Type B pancreatic cell (in vitro differentiated cells): ENCODE results near the gene VNN1. TPM values are rescaled to one million over a fixed set of nuclear protein-coding genes. Genes with fewer than 3 reads are reported as not detected.

Source experiments
- DNase-seq: peaks from one replicate; pipeline ENCODE4 v3.0.0; 2021; ENCODE audit warnings: mixed read lengths; ENCODE audit not compliant: unreplicated experiment; ENCODE audit errors: extremely low spot score
- H3K27ac Mint-ChIP-seq: 2 replicates; pipeline ENCODE4 v1.8.0; 2021; ENCODE audit warnings: mild to moderate bottlenecking, mixed read lengths
- H3K27me3 Mint-ChIP-seq: 2 replicates; pipeline ENCODE4 v1.8.0; 2021; ENCODE audit warnings: mixed read lengths
- H3K36me3 Mint-ChIP-seq: 2 replicates; pipeline ENCODE4 v1.8.0; 2021; ENCODE audit warnings: mixed read lengths
- H3K4me1 Mint-ChIP-seq: one replicate; pipeline ENCODE4 v1.8.0; 2021; ENCODE audit warnings: mixed read lengths; ENCODE audit not compliant: unreplicated experiment
- H3K4me3 Mint-ChIP-seq: 2 replicates; pipeline ENCODE4 v1.8.0; 2021; ENCODE audit warnings: mild to moderate bottlenecking, mixed read lengths
- H3K9me3 Mint-ChIP-seq: 2 replicates; pipeline ENCODE4 v1.8.0; 2021; ENCODE audit warnings: mixed read lengths
- total RNA-seq: library from RNA; stranded (reverse); gene quantifications from 2 replicates; pipeline ENCODE4 v1.2.1, GENCODE V29; 2021; ENCODE audit warnings: low replicate concordance
- TF ChIP-seq, protein P1 (sequence below): fragments of 200-600 bp; sonication (generic); conservative IDR thresholded peaks from 2 replicates; pipeline ENCODE4 v1.5.0; 2021; ENCODE audit warnings: antibody characterized with exemption, mild to moderate bottlenecking

VNN1 gene
- total RNA-seq, 1 donor from 2014 or later = 1.3 TPM

- Mint-ChIP-seq H3K27ac (no peak overlapping the region), H3K36me3 (no peaks in the 10 kb centered on the region), H3K27me3 (no peaks in the 10 kb centered on the region), H3K9me3 (peaks cover 6% of the 10 kb centered on the region), H3K4me1 (no peaks in the 10 kb centered on the region), H3K4me3 (no peak overlapping the region)
- no peak for DNase-seq
- TF ChIP-seq, protein P1, sequence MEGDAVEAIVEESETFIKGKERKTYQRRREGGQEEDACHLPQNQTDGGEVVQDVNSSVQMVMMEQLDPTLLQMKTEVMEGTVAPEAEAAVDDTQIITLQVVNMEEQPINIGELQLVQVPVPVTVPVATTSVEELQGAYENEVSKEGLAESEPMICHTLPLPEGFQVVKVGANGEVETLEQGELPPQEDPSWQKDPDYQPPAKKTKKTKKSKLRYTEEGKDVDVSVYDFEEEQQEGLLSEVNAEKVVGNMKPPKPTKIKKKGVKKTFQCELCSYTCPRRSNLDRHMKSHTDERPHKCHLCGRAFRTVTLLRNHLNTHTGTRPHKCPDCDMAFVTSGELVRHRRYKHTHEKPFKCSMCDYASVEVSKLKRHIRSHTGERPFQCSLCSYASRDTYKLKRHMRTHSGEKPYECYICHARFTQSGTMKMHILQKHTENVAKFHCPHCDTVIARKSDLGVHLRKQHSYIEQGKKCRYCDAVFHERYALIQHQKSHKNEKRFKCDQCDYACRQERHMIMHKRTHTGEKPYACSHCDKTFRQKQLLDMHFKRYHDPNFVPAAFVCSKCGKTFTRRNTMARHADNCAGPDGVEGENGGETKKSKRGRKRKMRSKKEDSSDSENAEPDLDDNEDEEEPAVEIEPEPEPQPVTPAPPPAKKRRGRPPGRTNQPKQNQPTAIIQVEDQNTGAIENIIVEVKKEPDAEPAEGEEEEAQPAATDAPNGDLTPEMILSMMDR = no peak
These were observed 32.2 kb upstream of the VNN1 start for GRCh38 chr6:132746048-132746447.

DNA sequence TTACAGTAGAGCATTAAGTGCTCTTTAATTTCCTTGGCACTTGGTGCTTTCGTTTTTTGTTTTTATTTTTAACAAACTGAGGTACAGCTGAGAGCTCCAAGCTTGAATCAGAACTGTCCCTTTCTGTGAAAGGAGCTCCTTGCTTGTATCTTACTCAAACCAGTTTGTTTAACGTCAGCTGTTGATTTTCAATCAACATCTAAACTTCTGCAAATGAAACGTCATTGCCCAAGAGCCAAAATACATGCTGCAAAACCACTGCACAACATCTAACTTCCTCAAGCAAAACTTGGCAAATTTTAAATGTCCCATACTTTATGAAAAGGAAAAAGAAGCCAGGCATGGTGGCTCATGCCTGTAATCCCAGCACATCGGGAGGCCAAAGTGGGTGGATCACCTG lies 28.6 kb upstream of the VNN1 start:
- no peaks in the 10 kb centered on the region for H3K27me3 Mint-ChIP-seq
- TF ChIP-seq, protein P1 = no peak
- no peaks in the 10 kb centered on the region for H3K36me3 Mint-ChIP-seq
- no peak overlapping the region for H3K4me3 Mint-ChIP-seq
- H3K4me1 Mint-ChIP-seq = no peaks in the 10 kb centered on the region
- no peak for DNase-seq
- H3K27ac Mint-ChIP-seq = no peak overlapping the region
- peaks cover 11% of the 10 kb centered on the region for H3K9me3 Mint-ChIP-seq

DNA sequence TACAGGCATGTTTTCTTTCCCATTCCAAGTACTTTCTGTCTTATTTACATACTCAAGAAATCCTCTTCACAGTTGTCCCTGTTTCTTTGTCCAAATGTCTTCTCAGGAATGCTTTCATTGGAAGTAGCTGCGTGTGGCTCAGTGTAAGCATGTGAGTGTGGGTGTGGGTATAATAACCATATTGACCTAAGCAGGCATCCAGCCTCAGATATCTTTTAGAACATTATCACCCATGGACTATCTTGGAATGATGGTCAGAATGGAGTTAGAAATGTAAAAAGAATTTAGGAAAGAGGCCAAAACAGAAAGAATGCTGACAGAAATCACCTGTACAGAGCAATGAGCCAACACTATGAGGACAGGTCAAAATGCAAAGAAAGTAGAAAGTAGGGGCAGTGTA lies 27.4 kb upstream of the VNN1 start:
- DNase-seq = no peak
- Mint-ChIP-seq H3K27me3 (no peaks in the 10 kb centered on the region), H3K4me3 (no peak overlapping the region), H3K9me3 (peaks cover 11% of the 10 kb centered on the region), H3K4me1 (no peaks in the 10 kb centered on the region), H3K27ac (no peak overlapping the region), H3K36me3 (no peaks in the 10 kb centered on the region)
- TF ChIP-seq, protein P1 = no peak

GRCh38 chr6:132736239-132736638 lies 22.4 kb upstream of the VNN1 start:
- Mint-ChIP-seq H3K27me3 (no peaks in the 10 kb centered on the region), H3K9me3 (peaks cover 6% of the 10 kb centered on the region), H3K4me1 (no peaks in the 10 kb centered on the region), H3K27ac (no peak overlapping the region), H3K4me3 (no peak overlapping the region), H3K36me3 (no peaks in the 10 kb centered on the region)
- TF ChIP-seq, protein P1 = no peak
- no peak for DNase-seq

GRCh38 chr6:132734694-132735236 lies 20.9 kb upstream of the VNN1 start:
- no peaks in the 10 kb centered on the region for H3K4me1 Mint-ChIP-seq

More at GRCh38 chr6:132734694-132735236, 20.9 kb upstream of the VNN1 start:
- Mint-ChIP-seq H3K4me3 (no peak overlapping the region), H3K9me3 (peaks cover 4% of the 10 kb centered on the region), H3K27me3 (no peaks in the 10 kb centered on the region), H3K36me3 (no peaks in the 10 kb centered on the region), H3K27ac (no peak overlapping the region)
- TF ChIP-seq, protein P1 = peak; percentile 17
- DNase-seq = no peak
